Measurements from ENCODE around the gene OBP2B. TPM values are rescaled to one million over a fixed set of nuclear protein-coding genes. Genes with fewer than 3 reads are reported as not detected.

The OBP2B gene
- total and polyA plus RNA-seq, 9 of the 15 experiments (the other 6 are each of a cell fraction or from before 2014, with no cell fraction given), result not detected

- CTCF ChIA-PET (ENCODE audit: low intra/inter-chr PET ratio), result no interaction called here
- Histone ChIP-seq H3K79me2 (ENCODE audit: control insufficient read depth, insufficient read depth, low read length) (peaks cover 19% of the 10 kb centered on the region), H2AFZ (ENCODE audit: low read depth, low read length) (peak overlapping the region; percentile 36; the same call in 1 of the 2 replicates), H3K4me1 (replicated peaks in 1 of 2; ENCODE audit: control insufficient read depth in 2 of 2, insufficient read depth in 2 of 2, low read length in 2 of 2) (peaks cover 33 to 56% of the 10 kb centered on the region in 2 experiments; a peak in 4 of 5 replicates), H3K4me2 (ENCODE audit: insufficient read depth, low read length) (peak overlapping the region; percentile 60), H3K9me1 (ENCODE audit: control insufficient read depth, insufficient read depth, low read length) (no peaks in the 10 kb centered on the region), H4K20me1 (replicated peaks; ENCODE audit: control insufficient read depth, insufficient read depth, low read length) (no peaks in the 10 kb centered on the region), H3K36me3 (ENCODE audit: control insufficient read depth, insufficient read depth, low read length) (peaks cover 29% of the 10 kb centered on the region), H3K9ac (ENCODE audit: insufficient read depth in 1 of 2, low read depth in 2 of 2, low read length in 2 of 2) (no peak overlapping the region; a peak in 1 of 4 replicates), H3K27me3 (ENCODE audit: control insufficient read depth in 2 of 2, insufficient read depth in 2 of 2, low read length in 2 of 2) (no peaks in the 10 kb centered on the region), H3K9me3 (replicated peaks; ENCODE audit: control insufficient read depth, insufficient read depth, low read depth, low read length) (no peaks in the 10 kb centered on the region), H3K27ac (ENCODE audit: extremely low read depth, low read depth, low read length) (peak overlapping the region; percentile 42; the same call in 2 of the 3 replicates), H3K4me3 (no peak overlapping the region)
- WGBS (ENCODE audit: insufficient coverage, low coverage, missing lambda C conversion rate), result 28% methylated on average over 9 of the region's 9 CpGs
- TSS peak; percentile 26 for BruUV-seq (replicated peaks)
- intact Hi-C loops (cut with micrococcal nuclease) (no loop called here), in situ Hi-C loops (cut with MboI) (no loop called here)
- peak; percentile 100 for FAIRE-seq
- POLR2A ChIA-PET, result interaction anchor here (0.6 to 1.1 kb wide), 5 partner anchors 9 to 788 kb away, joined by 3 to 5 read pairs (median 4); no protein-coding TSS in a partner anchor
- peak; percentile 66 to 86 (median 74) for DNase-seq (ENCODE audit: extremely low read depth in 1 of 4, low spot score in 3 of 4)
- peak; percentile 83 for ATAC-seq
- TF ChIP-seq ZNF23 (CRISPR knock-in tag; IDR thresholded peaks at IDR 0.05) (no peak), AFF1 (IDR thresholded peaks at IDR 0.05; ENCODE audit: low read depth in 1 of 2, partially characterized antibody in 2 of 2) (no peak), MYC (IDR thresholded peaks at IDR 0.05; ENCODE audit: low read depth, low read length) (peak; percentile 60; the same call in 1 of the 2 replicates), MYC (CRISPR knock-in tag; IDR thresholded peaks at IDR 0.05; ENCODE audit: borderline replicate concordance, low read depth) (no peak), RBFOX2 (IDR thresholded peaks at IDR 0.05; ENCODE audit: low read depth, low read length) (no peak), ZNF197 (CRISPR knock-in tag; IDR thresholded peaks at IDR 0.05; ENCODE audit: low read depth) (no peak), CHD4 (IDR thresholded peaks at IDR 0.05; ENCODE audit: insufficient read depth, insufficient replicate concordance, low read depth, low read length, poor library complexity, severe bottlenecking) (no peak), RBM25 (IDR thresholded peaks at IDR 0.05; ENCODE audit: low read depth, low read length, severe bottlenecking) (no peak), NFRKB (IDR thresholded peaks at IDR 0.05; ENCODE audit: low read depth) (0 out of 2 replicates have a peak, but pooled peaks have one; percentile 24), ZBTB11 (CRISPR knock-in tag; IDR thresholded peaks at IDR 0.05) (no peak), HDAC3 (IDR thresholded peaks at IDR 0.05; ENCODE audit: borderline replicate concordance, partially characterized antibody) (no peak)
Observed at GRCh38 chr9:133160742-133161546, 48.1 kb downstream of the OBP2B start.

Data from K562 (cell line).